DMS153 (cell line): ENCODE results near the gene ZNF862.

Experiments
- DNase-seq: peaks from one replicate; lab custom pipeline; 2025; lab: John Stamatoyannopoulos, UW

The ZNF862 gene

GRCh38 chr7:149838224-149838991 lies at the start of gene ZNF862:
TSS of gene ZNF862 (plus strand) at chr7:149838375. CDS start at chr7:149838612, 237 bp downstream.
- peak; percentile 98 for DNase-seq

DNA sequence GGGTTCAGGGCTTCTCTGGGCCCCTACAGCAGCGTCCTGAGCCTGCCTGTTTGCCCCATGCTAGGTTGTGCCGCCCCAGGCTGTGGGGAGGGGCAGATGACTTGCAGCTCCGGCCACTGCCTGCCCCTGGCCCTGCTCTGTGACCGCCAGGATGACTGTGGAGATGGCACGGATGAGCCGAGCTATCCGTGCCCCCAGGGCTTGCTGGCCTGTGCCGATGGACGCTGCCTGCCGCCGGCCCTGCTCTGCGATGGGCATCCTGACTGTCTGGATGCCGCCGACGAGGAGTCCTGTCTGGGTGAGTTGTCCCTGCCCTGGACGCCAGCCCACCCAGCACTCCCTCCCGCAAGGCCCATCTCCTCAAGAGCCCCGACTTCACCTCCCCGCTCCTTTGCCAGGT lies 49.1 kb upstream of the ZNF862 start:
- no peak for DNase-seq

DNA sequence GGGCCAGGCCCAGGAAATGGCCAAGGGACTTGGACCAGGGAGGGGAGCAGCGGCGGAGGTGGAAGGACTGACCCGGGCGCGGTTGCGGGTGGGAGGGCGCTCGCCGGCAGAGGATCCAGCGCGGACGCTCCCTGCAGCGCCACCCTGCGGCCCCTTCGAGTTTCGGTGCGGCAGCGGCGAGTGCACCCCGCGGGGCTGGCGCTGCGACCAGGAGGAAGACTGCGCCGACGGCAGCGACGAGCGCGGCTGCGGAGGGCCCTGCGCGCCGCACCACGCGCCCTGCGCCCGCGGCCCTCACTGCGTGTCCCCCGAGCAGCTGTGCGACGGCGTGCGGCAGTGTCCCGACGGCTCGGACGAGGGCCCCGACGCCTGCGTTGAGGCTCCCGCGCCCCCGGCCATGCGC lies 48.0 kb upstream of the ZNF862 start:
- no peak for DNase-seq

DNA sequence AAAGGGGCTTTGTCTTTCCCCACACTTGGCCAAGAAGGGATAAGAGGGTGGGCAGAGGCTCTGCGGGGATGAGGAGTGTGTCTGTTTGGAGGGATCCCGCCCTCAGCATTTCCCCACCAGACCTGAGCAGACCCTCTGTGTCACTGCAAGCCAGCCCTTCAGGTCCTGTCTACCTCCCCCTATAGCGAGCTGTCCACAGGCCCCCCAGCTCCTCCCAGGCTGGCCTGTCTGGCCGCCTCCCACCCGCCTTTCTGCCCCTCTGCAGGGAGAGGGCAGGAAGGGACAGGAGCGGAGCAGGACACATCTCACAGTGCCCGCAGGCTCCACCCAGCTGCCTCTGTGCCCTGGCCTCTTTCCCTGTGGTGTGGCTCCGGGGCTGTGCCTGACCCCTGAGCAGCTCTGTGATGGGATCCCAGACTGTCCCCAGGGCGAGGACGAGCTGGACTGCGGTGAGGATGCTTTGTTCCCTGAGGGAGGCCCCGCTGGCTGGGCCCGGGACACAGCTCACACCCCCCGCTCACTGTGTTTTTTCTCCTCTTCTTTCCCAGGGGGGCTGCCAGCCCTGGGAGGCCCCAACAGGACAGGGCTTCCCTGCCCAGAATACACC lies 47.3 kb upstream of the ZNF862 start:
- DNase-seq: no peak

GRCh38 chr7:149791411-149792219 lies 46.6 kb upstream of the ZNF862 start:
- DNase-seq: no peak

DNA sequence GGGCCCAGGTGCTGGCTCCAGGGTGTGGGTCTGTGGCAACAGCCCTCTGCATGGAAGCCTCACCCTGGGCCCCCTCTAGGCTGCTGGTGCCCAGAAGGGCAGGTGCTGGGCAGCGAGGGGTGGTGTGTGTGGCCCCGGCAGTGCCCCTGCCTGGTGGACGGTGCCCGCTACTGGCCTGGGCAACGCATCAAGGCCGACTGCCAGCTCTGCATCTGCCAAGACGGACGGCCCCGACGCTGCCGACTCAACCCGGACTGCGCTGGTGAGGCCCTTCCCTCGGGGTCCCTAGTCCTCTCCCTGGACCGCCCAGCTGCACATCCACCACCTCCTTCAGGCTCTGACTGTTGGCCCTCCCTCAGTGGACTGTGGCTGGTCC lies 46.0 kb upstream of the ZNF862 start:
- no peak for DNase-seq

- DNase-seq: no peak
Observed at GRCh38 chr7:149793261-149793660, 44.9 kb upstream of the ZNF862 start.

GRCh38 chr7:149794661-149795060 lies 43.5 kb upstream of the ZNF862 start:
- DNase-seq: no peak

GRCh38 chr7:149795126-149795525 lies 43.0 kb upstream of the ZNF862 start:
- no peak for DNase-seq

DNA sequence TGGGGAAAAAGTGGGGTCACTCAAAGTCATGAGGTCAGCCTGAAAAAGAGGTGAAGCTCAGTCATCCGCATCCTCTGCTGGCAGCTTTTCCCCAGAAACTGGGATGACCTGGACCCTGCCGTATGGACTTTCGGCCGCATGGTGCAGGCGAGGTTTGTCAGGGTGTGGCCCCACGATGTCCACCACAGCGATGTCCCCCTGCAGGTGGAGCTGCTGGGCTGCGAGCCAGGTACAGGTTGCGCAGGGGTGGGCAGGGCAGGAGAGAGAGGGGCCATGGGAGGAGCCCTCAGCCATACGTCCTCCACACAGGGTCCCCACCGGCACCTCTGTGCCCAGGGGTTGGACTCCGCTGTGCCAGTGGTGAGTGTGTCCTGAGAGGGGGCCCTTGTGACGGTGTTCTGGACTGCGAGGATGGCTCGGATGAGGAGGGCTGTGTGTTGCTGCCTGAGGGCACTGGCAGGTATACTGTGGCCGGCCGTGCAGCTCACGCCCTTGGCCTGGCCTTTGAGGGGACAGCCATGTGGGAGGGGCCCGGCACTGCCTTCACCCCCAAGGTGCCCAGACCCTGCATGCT lies 41.8 kb upstream of the ZNF862 start:
- no peak for DNase-seq

DNA sequence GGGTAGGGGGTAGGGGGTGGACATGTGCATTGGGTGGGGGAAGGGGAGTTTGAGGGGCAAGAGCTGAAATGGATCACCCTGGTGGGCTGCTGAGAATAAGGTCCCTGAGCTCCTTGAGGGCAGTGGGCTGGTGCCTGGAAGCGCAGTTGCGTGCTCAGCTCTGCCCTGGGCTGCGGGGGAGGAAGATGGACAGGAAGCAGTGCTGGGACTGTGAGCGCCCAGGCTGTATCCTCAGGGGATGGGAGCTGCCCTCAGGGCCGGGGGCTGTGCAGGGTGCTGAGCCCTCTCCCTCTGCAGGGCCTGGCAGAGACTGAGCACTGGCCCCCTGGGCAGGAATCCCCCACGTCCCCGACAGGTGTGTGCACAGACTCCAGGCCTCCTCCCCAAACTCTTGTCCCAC lies 40.4 kb upstream of the ZNF862 start:
- no peak for DNase-seq

GRCh38 chr7:149799397-149800168 lies 38.6 kb upstream of the ZNF862 start:
- DNase-seq: no peak

DNA sequence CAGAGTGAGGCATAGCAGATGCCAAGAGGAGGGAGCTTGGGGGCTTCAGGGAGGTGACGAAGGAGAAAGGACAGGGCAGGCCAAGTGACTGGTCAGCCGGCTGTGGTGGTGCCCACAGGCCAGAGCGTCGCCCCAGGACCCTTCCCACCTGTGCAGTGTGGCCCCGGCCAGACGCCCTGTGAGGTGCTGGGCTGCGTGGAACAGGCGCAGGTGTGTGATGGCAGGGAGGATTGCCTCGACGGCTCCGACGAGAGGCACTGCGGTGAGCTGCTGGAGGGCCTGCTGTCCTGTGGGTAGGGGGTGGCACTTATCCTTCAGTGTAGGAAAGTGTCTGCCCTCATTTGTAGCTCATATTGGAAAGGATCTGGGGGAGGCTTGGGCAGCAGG lies 38.0 kb upstream of the ZNF862 start:
- no peak for DNase-seq

- no peak for DNase-seq
Observed at GRCh38 chr7:149801002-149801566, 37.1 kb upstream of the ZNF862 start.

DNA sequence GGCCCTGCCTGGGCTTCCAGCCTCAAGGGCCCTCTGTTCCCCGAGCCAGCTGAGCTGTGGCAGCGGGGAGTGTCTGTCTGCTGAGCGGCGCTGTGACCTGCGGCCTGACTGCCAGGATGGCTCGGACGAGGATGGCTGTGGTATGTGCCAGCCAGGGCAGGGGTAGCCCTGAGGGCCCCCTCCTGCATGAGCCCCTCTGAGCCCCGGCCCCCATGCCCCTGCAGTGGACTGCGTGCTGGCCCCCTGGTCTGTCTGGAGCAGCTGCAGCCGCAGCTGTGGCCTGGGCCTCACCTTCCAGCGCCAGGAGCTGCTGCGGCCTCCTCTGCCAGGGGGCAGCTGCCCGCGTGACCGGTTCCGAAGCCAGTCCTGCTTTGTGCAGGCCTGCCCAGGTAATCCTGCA lies 36.4 kb upstream of the ZNF862 start:
- no peak for DNase-seq

DNA sequence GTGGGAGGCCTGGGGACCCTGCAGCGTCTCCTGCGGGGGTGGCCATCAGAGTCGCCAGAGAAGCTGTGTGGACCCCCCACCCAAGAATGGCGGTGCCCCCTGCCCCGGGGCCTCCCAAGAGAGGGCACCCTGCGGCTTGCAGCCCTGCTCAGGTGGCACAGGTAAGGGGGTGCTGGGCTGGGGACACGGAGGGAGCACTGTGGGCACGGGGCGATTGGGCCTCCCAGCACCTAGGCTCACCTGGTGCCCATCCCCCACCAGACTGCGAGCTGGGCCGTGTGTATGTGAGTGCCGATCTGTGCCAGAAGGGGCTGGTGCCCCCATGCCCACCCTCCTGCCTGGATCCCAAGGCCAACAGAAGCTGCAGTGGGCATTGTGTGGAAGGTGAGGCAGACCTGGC lies 35.2 kb upstream of the ZNF862 start:
- DNase-seq: no peak

DNA sequence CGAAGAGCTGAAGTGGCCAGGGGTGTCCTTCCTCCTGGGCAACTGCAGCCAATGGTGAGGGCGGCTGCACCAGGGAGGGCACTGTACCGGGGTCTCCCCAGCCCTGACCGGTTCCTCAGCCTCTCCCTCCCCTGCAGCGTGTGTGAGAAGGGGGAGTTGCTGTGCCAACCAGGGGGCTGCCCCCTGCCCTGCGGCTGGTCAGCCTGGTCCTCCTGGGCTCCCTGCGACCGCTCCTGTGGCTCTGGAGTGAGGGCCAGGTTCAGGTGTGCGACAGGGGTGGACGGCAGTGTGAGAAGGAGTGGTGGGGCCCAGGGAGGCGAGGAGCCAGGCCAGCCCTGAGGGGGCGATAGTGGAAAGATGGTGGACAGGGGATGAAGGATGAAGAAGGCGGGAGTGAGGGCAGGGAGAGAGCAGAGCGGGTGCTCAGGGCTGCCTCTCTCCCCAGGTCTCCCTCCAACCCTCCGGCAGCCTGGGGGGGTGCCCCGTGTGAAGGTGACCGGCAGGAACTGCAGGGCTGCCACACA lies 34.6 kb upstream of the ZNF862 start:
- no peak for DNase-seq

GRCh38 chr7:149804106-149804505 lies 34.1 kb upstream of the ZNF862 start:
- no peak for DNase-seq

- no peak for DNase-seq
Observed at GRCh38 chr7:149806726-149807125, 31.4 kb upstream of the ZNF862 start.

- DNase-seq: no peak
Observed at GRCh38 chr7:149808311-149808710, 29.9 kb upstream of the ZNF862 start.

DNA sequence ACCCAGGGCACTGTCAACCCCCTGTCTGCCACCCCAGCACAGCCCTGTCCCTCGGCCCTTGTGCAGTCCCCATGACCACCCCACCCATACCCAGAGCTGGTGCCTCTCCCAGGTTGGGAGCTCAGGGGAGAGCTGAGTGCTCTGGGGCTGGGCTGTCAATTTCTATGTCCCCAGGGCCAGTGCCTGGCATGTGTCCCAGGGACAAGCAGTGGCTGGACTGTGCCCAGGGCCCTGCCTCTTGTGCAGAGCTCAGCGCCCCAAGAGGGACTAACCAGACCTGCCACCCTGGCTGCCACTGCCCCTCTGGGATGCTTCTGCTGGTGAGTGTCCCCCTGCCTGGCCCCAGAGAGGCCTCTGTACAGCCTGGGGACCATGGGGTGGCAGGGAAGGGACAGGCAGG lies 29.0 kb upstream of the ZNF862 start:
- no peak for DNase-seq
